Measurements from ENCODE around the gene ARAP1.
A peak's percentile ranks its signal among the peaks of the same experiment; 100 is the strongest.

ARAP1 gene

GRCh38 chr11:72741849-72742512 is 10.2 kb downstream of the ARAP1 start:
- DNase-seq = no peak

GRCh38 chr11:72741429-72741833 is 10.8 kb downstream of the ARAP1 start:
- no peak for DNase-seq

DNA sequence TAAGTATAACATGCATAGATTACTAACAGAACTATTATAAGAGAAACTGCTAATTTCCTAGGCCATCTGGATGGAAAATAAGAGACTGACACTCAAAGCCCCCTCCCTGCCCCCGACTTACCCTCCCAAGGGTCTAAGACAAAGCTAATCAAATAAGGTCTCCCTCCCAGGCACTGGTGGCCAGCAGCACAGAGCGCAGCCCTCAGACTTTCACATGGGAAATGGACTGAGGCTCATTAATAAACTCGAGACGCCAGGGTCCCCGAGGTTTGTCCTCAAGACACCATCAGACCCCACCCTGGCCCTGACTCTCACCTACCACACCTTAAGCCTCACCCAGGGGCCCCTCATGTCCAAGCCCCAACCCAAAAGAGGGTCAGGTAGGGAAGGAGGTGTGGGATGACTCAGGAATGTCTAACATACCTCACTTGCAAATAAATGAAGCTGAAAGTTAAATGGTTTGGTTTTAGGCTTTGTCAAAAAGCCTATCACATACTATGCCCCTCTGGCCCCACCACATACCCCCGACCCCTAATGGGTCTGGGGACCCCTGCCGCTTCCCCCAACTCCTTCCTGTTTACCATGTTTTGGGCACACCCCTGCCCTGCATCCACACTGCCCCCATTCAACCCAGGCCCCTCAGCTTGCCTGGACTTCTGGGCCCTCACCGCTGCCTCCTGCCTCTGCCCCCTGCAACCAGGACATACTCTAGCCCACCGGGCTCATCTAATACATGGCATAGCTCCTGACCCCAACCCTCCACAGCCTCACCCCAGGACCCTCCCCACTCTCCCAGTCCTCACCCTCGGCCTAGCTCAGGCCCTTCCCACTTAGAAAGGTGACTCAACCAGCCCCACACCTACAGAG is 11.4 kb downstream of the ARAP1 start:
- no peak for DNase-seq

DNA sequence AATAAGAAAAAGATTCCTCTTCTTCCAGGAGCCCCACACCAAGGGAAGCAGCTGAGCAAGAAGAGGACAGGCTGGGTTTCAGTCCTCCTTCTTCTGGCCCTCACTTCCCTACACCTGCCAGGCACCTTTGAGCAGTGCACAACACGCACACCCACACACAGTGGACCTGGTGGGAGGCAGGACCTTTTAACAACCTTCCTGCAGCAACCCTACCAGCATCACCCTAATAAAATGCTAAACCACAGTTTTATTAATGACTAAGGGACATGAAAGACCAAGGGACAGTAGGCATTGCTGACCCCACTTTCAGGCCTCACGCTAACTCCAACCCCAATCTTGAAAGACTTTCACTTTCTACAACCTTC is 12.2 kb downstream of the ARAP1 start:
- DNase-seq = no peak

DNA sequence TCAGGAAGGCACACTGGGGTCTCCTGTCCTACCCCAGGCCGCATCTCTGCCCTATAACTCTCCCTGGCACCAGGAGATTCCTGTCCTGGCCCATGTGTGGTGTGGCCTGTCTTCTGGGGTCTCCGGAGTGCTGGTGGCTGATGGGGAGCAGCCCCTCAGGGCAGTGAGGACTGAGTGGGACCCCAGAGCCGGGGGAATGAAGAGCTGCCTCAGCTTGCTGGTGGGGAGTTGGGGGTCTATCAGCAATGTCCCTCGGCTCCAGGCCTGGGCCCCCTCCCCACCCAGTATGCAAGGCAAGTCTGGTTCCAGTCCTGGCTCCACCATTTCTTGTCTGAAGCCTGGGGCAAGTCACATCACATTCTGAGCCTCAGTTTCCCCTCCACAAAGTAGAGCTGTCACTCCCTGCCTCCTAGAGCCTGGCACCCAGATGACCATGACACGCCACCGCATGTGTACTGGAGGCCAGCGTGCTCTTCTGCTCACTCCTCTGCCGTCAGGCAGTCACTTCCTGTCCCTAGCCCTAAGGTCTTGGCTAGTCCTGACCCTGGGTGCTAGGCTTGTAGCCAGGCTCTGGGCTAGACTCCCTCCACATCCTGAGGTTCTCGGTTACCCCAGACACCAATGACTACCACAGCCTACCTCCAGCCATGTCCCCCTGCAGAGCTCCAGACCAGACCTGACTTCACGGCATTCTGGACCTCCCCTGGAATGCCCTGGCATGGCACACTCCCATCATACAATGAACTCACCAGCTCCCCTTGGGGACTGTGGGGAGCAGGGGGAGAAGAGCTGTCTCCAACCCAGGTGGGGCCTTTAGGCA is 12.8 kb downstream of the ARAP1 start:
- no peak for DNase-seq

DNA sequence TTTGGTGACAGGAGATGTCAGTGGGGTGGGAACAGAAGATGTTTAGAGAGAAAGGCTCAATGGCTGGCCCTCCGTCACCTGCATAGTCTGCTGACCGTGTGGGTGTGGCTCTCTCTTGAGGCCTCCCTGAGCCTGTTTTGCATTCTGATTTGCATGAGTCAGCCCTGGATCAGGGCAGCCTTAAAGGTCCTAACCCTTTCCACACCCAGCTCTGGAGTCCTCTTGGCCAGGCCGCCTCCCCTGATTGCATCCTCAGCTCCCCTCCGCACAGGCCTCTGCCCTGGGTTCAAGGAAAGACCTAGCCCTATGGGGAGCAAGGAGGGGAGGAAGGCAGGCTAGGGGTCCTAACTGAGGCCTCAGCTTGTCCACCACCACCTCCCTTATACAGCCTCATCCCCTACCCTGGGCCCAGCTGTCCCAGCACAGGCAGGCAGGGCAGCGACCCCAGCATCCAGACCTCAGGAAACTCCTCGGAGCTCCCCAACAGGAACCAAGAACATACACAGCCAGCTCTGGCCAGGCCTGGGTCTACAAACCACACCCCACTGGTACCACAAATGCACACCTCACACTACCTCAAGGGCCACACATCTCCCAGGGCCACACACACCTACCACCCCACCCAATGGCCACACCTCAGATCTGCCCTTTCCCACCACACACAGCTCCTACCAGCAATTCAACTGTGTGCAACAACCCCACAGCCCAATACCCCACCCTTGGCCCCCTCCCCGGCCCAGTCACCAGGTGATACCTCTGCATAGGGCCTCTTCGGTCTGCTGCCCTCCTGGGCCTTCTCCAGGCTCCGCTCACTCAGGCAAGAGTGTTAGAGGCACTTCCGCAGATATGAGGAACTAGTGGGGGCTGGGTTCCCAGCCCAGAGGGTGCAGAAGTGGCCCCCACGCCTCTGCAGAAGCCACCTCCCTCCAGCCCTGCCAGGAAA is 13.7 kb downstream of the ARAP1 start:
- DNase-seq = no peak

GRCh38 chr11:72737336-72737735 is 14.9 kb downstream of the ARAP1 start:
- DNase-seq = no peak

GRCh38 chr11:72736452-72737069 is 15.6 kb downstream of the ARAP1 start:
- no peak for DNase-seq

GRCh38 chr11:72735495-72736027 is 16.6 kb downstream of the ARAP1 start:
- DNase-seq = no peak

DNA sequence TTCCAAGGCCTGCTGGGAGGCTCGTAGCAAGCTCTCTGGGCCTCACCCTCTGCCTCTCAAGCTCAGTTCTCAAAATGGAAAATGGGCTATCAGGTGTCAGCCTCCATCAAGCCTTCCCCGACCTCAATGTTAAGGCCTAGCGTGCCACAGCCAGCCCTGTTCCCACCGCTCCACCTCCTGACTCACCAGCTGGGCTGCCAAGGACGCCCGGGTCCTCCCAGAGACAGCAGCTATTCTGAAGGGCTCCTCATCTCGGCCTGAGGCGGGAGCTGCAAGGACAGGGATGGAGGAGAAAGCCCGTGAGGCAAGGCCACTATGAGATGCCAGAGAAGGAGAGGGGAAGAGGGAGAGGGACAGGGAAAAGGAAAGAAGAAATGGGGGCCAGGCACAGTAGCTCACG is 19.9 kb downstream of the ARAP1 start:
- DNase-seq = no peak

- no peak for DNase-seq
Observed at GRCh38 chr11:72730737-72731136, 21.5 kb downstream of the ARAP1 start.

- no peak for DNase-seq
Observed at GRCh38 chr11:72730243-72730642, 22.0 kb downstream of the ARAP1 start.

DNA sequence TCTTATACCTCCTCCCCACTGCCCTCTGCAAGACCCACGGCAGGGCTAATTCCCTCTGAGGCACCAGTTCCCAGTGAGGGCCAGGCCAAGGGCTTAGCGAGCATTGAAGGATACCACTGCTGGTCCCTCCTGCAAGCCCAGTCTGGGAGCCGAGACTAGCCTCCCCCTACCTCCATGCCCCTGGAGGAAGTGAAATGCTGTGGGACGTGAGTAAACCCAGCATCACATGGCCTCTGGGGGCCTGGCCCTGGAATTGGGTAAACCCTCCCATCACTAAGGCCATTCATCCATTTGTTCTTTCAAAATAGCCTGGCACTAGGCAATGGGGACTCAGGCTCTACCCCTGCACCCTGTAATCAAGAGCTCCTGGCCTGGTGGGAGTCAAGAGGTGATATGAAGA is 24.7 kb downstream of the ARAP1 start:
- DNase-seq = no peak

GRCh38 chr11:72726266-72727220 is 25.7 kb downstream of the ARAP1 start:
- no peak for DNase-seq

DNA sequence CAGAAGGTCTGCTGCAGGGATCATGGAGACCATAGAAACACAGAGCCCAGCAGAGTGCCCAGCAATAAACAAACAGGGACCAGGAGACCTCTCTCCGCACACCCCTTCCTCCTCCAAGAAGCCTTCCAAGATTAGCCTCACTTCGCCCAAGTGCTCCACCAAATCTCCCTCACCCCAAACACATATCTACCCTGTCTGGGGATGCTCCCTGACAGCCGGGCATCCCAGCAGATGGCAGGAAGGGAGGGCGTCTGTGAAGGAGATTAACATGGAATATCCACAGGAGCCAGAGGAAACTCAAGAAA is 26.5 kb downstream of the ARAP1 start:
- no peak for DNase-seq

GRCh38 chr11:72724851-72725723 is 27.1 kb downstream of the ARAP1 start:
- peak; percentile 97 for DNase-seq

- no peak for DNase-seq
Observed at GRCh38 chr11:72724021-72724551, 28.1 kb downstream of the ARAP1 start.

GRCh38 chr11:72723508-72723907 is 28.7 kb downstream of the ARAP1 start:
- DNase-seq = no peak

GRCh38 chr11:72722050-72722748 is 30.0 kb downstream of the ARAP1 start:
- DNase-seq = peak; percentile 95
